CD4-positive, alpha-beta T cell (primary cell): ENCODE results near the gene DDX31. TPM values are rescaled to one million over a fixed set of nuclear protein-coding genes. Genes with fewer than 3 reads are reported as not detected.

ENCODE experiments used
- ATAC-seq: fragments of 200-7000 bp; cut with Tn5 transposase; one replicate; pipeline ENCODE4 v1.10.0; 2022; ENCODE audit warnings: mild to moderate bottlenecking; ENCODE audit not compliant: poor library complexity
- CTCF ChIA-PET: fragments of 350-600 bp; sonication (Branson Sonifier 250); formaldehyde crosslinking; loops from one replicate; lab custom pipeline; 2021; ENCODE audit warnings: antibody characterized with exemption, inconsistent platforms; lab: Charles Lee
- POLR2A ChIA-PET: fragments of 350-600 bp; sonication (Branson Sonifier 250); formaldehyde crosslinking; loops from one replicate; lab custom pipeline; 2021; ENCODE audit warnings: antibody characterized with exemption, inconsistent platforms; lab: Charles Lee
- DNase-seq, 14 experiments: peaks; one replicate each; pipeline ENCODE4 v3.0.0-alpha.2; 2013 to 2020; ENCODE audit warnings: mixed read lengths in 2 of 14
- H3K27ac ChIP-seq, 2 donors: one replicate each; pipeline versions ENCODE4 v1.5.1 to v1.7.0; 2013; ENCODE audit warnings: low read length in 2 of 2, low read depth in 1 of 2, mild to moderate bottlenecking in 1 of 2
- H3K27me3 ChIP-seq, 2 experiments: 1 replicate in 1 of 2; 2 replicates in 1 of 2; pipeline versions ENCODE4 v1.6.1 to v1.7.0; 2013; ENCODE audit warnings: low read length in 2 of 2, control low read depth in 1 of 2, mild to moderate bottlenecking in 1 of 2, moderate library complexity in 1 of 2; ENCODE audit not compliant: insufficient read depth in 2 of 2, control insufficient read depth in 1 of 2
- H3K36me3 ChIP-seq: one replicate; pipeline ENCODE4 v1.6.1; 2013; ENCODE audit warnings: low read length, control low read depth; ENCODE audit not compliant: insufficient read depth
- H3K4me1 ChIP-seq: one replicate; pipeline ENCODE4 v1.6.1; 2013; ENCODE audit warnings: low read length, control low read depth; ENCODE audit not compliant: insufficient read depth
- H3K4me3 ChIP-seq: one replicate; pipeline ENCODE4 v1.5.1; 2013; ENCODE audit warnings: mild to moderate bottlenecking, low read length, moderate library complexity
- H3K9me3 ChIP-seq, 2 experiments: 1 replicate in 1 of 2; 2 replicates in 1 of 2; pipeline versions ENCODE4 v1.6.1 to v1.7.0; 2013; ENCODE audit warnings: low read length in 2 of 2, mild to moderate bottlenecking in 2 of 2, control low read depth in 1 of 2, moderate library complexity in 1 of 2; ENCODE audit not compliant: control insufficient read depth in 1 of 2, insufficient read depth in 1 of 2
- H3K27ac Mint-ChIP-seq: one replicate; pipeline ENCODE4 v1.8.0; 2020; ENCODE audit warnings: mixed read lengths
- H3K27me3 Mint-ChIP-seq: one replicate; pipeline ENCODE4 v1.8.0; 2021; ENCODE audit warnings: mixed read lengths
- H3K36me3 Mint-ChIP-seq: one replicate; pipeline ENCODE4 v1.8.0; 2021; ENCODE audit warnings: low read depth, mixed read lengths
- H3K4me1 Mint-ChIP-seq: one replicate; pipeline ENCODE4 v1.8.0; 2021; ENCODE audit warnings: low read depth, mixed read lengths
- H3K4me3 Mint-ChIP-seq: one replicate; pipeline ENCODE4 v1.8.0; 2020; ENCODE audit warnings: mild to moderate bottlenecking, mixed read lengths
- H3K9me3 Mint-ChIP-seq: one replicate; pipeline ENCODE4 v1.8.0; 2020; ENCODE audit warnings: mixed read lengths
- CTCF ChIP-seq: fragments of 200-600 bp; IDR thresholded peaks from one replicate; pipeline ENCODE4 v1.8.0; 2022; ENCODE audit warnings: antibody characterized with exemption, mild to moderate bottlenecking
- intact Hi-C, 2 experiments: fragments of 100-400 bp; cut with DNase I in 1 of 2; cut with micrococcal nuclease in 1 of 2; formaldehyde crosslinking; loops; one replicate each; pipeline versions ENCODE4 v1.15.1 to v1.9.0; 2023 to 2025; cut with DNase I, micrococcal nuclease
- total RNA-seq, 174 experiments: library from RNA in 2 of 174; stranded (reverse) in 2 of 174; gene quantifications; one replicate each; pipeline ENCODE4 v1.2.3 and lab custom pipeline; 2021 to 2026

The DDX31 gene
- total RNA-seq, 2 experiments from 2014 or later = 11.0 to 11.3 TPM

- peaks cover 44% of the 10 kb centered on the region for H3K27me3 Mint-ChIP-seq
- no peaks in the 10 kb centered on the region for H3K36me3 ChIP-seq
- H3K36me3 Mint-ChIP-seq = no peaks in the 10 kb centered on the region
- H3K27ac ChIP-seq = no peak overlapping the region
- H3K9me3 Mint-ChIP-seq = peaks cover 4% of the 10 kb centered on the region
- H3K4me1 ChIP-seq = no peaks in the 10 kb centered on the region
- H3K4me3 Mint-ChIP-seq = no peak overlapping the region
- no peak for DNase-seq
- ATAC-seq = no peak
- intact Hi-C loops = no loop called here
- H3K9me3 ChIP-seq = peaks cover 0 to 10% of the 10 kb centered on the region in 2 experiments
- no peak overlapping the region for H3K4me3 ChIP-seq
- H3K4me1 Mint-ChIP-seq = no peaks in the 10 kb centered on the region
- ChIA-PET CTCF (no interaction called here), POLR2A (no interaction called here)
- peaks cover 6 to 10% of the 10 kb centered on the region in 2 experiments for H3K27me3 ChIP-seq
- H3K27ac Mint-ChIP-seq = no peak overlapping the region
- TF ChIP-seq CTCF = no peak
Observed at GRCh38 chr9:132559711-132560110, 110.1 kb downstream of the DDX31 start.

GRCh38 chr9:132557159-132557558, 112.6 kb downstream of the DDX31 start:
- ChIA-PET POLR2A (no interaction called here), CTCF (no interaction called here)
- no peak for DNase-seq
- ATAC-seq = no peak
- H3K27ac Mint-ChIP-seq = no peak overlapping the region
- H3K9me3 ChIP-seq = peaks cover 0 to 10% of the 10 kb centered on the region in 2 experiments
- no peak for TF ChIP-seq CTCF
- no peak overlapping the region for H3K27ac ChIP-seq
- H3K4me1 Mint-ChIP-seq = no peaks in the 10 kb centered on the region
- H3K4me3 ChIP-seq = no peak overlapping the region
- H3K36me3 Mint-ChIP-seq = no peaks in the 10 kb centered on the region
- H3K9me3 Mint-ChIP-seq = peaks cover 4% of the 10 kb centered on the region
- no peaks in the 10 kb centered on the region for H3K4me1 ChIP-seq
- no peaks in the 10 kb centered on the region for H3K36me3 ChIP-seq
- H3K4me3 Mint-ChIP-seq = no peak overlapping the region
- intact Hi-C loops = no loop called here
- H3K27me3 ChIP-seq = peaks cover 6 to 10% of the 10 kb centered on the region in 2 experiments
- peaks cover 31% of the 10 kb centered on the region for H3K27me3 Mint-ChIP-seq

- DNase-seq (no peak), ATAC-seq (no peak)
- no peak overlapping the region for H3K4me3 ChIP-seq
- CTCF ChIA-PET = no interaction called here
- Mint-ChIP-seq H3K9me3 (peaks cover 4% of the 10 kb centered on the region), H3K4me1 (no peaks in the 10 kb centered on the region), H3K36me3 (no peaks in the 10 kb centered on the region), H3K27ac (no peak overlapping the region), H3K4me3 (no peak overlapping the region), H3K27me3 (peaks cover 29% of the 10 kb centered on the region)
- TF ChIP-seq CTCF = no peak
- no peaks in the 10 kb centered on the region for H3K4me1 ChIP-seq
- H3K36me3 ChIP-seq = no peaks in the 10 kb centered on the region
- peaks cover 0 to 10% of the 10 kb centered on the region in 2 experiments for H3K9me3 ChIP-seq
- no peak overlapping the region for H3K27ac ChIP-seq
- H3K27me3 ChIP-seq = peaks cover 6 to 10% of the 10 kb centered on the region in 2 experiments
- intact Hi-C loops = no loop called here
- POLR2A ChIA-PET = no interaction called here
Observed at GRCh38 chr9:132556714-132557113, 113.1 kb downstream of the DDX31 start.
